Prostate gland (tissue), 2 donors: ENCODE measurements around the gene ICA1. TPM values are rescaled to one million over a fixed set of nuclear protein-coding genes. Genes with fewer than 3 reads are reported as not detected.
"Not testable (repeated sequence)": the region's sequence is repeated elsewhere in the genome, so short reads cannot be mapped to it uniquely, and the experiment has no call there.

ENCODE experiments used
- DNase-seq: peaks from one replicate; pipeline ENCODE4 v3.0.0-alpha.2; 2019; ENCODE audit warnings: low spot score
- H3K27ac ChIP-seq, 2 donors: fragments of 200-600 bp; sonication (generic); 2 replicates each; pipeline ENCODE4 v1.5.1; 2017 to 2019
- H3K27me3 ChIP-seq: fragments of 200-600 bp; sonication (generic); replicated peaks from 2 replicates; pipeline ENCODE4 v1.5.1; 2019; ENCODE audit not compliant: insufficient read depth
- H3K36me3 ChIP-seq, 2 donors: fragments of 200-600 bp; sonication (generic); 1 replicate in 1 of 2; 2 replicates in 1 of 2; pipeline versions ENCODE4 v1.5.1 to v1.8.1; 2017 to 2019
- H3K4me1 ChIP-seq: fragments of 200-600 bp; sonication (generic); replicated peaks from 2 replicates; pipeline ENCODE4 v1.5.1; 2019
- H3K4me3 ChIP-seq, 2 donors: fragments of 200-600 bp; sonication (generic); 2 replicates each; pipeline ENCODE4 v1.5.1; 2017 to 2019
- H3K9me3 ChIP-seq: fragments of 200-600 bp; sonication (generic); 2 replicates; pipeline ENCODE4 v1.5.1; 2017
- CTCF ChIP-seq, 4 experiments: fragments of 200-600 bp in 2 of 4; fragments of 450-650 bp in 2 of 4; sonication (generic) in 2 of 4; IDR thresholded peaks; 1 replicate in 3 of 4; 2 replicates in 1 of 4; pipeline ENCODE4 v1.5.1; 2016 to 2019; ENCODE audit warnings: antibody characterized with exemption in 4 of 4, mild to moderate bottlenecking in 2 of 4, moderate library complexity in 2 of 4
- POLR2A ChIP-seq: fragments of 450-650 bp; IDR thresholded peaks from one replicate; pipeline ENCODE4 v1.6.1; 2016; ENCODE audit warnings: antibody characterized with exemption, mild to moderate bottlenecking
- POLR2AphosphoS5 ChIP-seq: sonication (generic); formaldehyde crosslinking; IDR thresholded peaks from one replicate; pipeline ENCODE4 v1.6.1; 2017; ENCODE audit warnings: antibody characterized with exemption
- WGBS: methylation state at CpG from one replicate; pipeline ENCODE4 v1.1.5; 2018; 5-methylcytosine and 5-hydroxymethylcytosine counted together
- intact Hi-C: fragments of 100-400 bp; cut with DNase I; formaldehyde crosslinking; loops from one replicate; pipeline ENCODE4 v1.14.2; 2022
- total RNA-seq, 2 donors: library from RNA; depleted of rRNA; stranded (reverse); fragments of >200 nt; gene quantifications; one replicate each; pipeline ENCODE4 v1.1.0, GENCODE V29; 2016

The ICA1 gene
- total RNA-seq, 2 donors from 2014 or later: 49.1 to 51.0 TPM

- intact Hi-C loops: no loop called here
- WGBS: 98% methylated on average over 8 of the region's 16 CpGs
- no peak for DNase-seq
- TF ChIP-seq POLR2A (no peak), CTCF (IDR thresholded peaks at IDR 0.05) (no peak), POLR2AphosphoS5 (no peak)
- no peak overlapping the region for H3K4me3 ChIP-seq
- H3K27me3 ChIP-seq: no peaks in the 10 kb centered on the region
- H3K9me3 ChIP-seq: no peaks in the 10 kb centered on the region
- H3K36me3 ChIP-seq: no peaks in the 10 kb centered on the region
- H3K4me1 ChIP-seq: no peaks in the 10 kb centered on the region
- H3K27ac ChIP-seq: no peak overlapping the region
Measured at GRCh38 chr7:8303904-8304528, 42.0 kb upstream of the ICA1 start.

- H3K27me3 ChIP-seq, DNase-seq, H3K36me3 ChIP-seq, intact Hi-C loops, H3K4me1 ChIP-seq, H3K27ac ChIP-seq, H3K9me3 ChIP-seq, H3K4me3 ChIP-seq: not testable (repeated sequence)
- WGBS: 98% methylated on average over 7 of the region's 7 CpGs
Measured at GRCh38 chr7:8297023-8297422, 35.1 kb upstream of the ICA1 start.

GRCh38 chr7:8296362-8296659, 34.3 kb upstream of the ICA1 start:
- Histone ChIP-seq H3K27me3 (no peaks in the 10 kb centered on the region), H3K27ac (no peak overlapping the region), H3K9me3 (no peaks in the 10 kb centered on the region), H3K4me3 (no peak overlapping the region), H3K36me3 (no peaks in the 10 kb centered on the region), H3K4me1 (no peaks in the 10 kb centered on the region)
- 88% methylated on average over 1 of the region's 1 CpG for WGBS
- TF ChIP-seq POLR2AphosphoS5: no peak
- no peak for TF ChIP-seq POLR2A
- TF ChIP-seq CTCF (IDR thresholded peaks at IDR 0.05): no peak
- no peak for DNase-seq
- intact Hi-C loops: no loop called here

GRCh38 chr7:8295638-8296361, 33.8 kb upstream of the ICA1 start:
- Histone ChIP-seq H3K27me3 (no peaks in the 10 kb centered on the region), H3K9me3 (no peaks in the 10 kb centered on the region), H3K4me3 (no peak overlapping the region), H3K36me3 (no peaks in the 10 kb centered on the region), H3K4me1 (no peaks in the 10 kb centered on the region), H3K27ac (no peak overlapping the region)
- intact Hi-C loops: no loop called here
- TF ChIP-seq POLR2AphosphoS5 (peak; percentile 62), CTCF (IDR thresholded peaks at IDR 0.05) (peak; percentile 18 to 86 (median 80)), POLR2A (no peak)
- WGBS: 31% methylated on average over 6 of the region's 6 CpGs
- peak; percentile 72 for DNase-seq

- Histone ChIP-seq H3K9me3 (no peaks in the 10 kb centered on the region), H3K4me1 (no peaks in the 10 kb centered on the region), H3K27ac (no peak overlapping the region), H3K27me3 (no peaks in the 10 kb centered on the region), H3K36me3 (no peaks in the 10 kb centered on the region), H3K4me3 (no peak overlapping the region)
- TF ChIP-seq CTCF (IDR thresholded peaks at IDR 0.05) (no peak), POLR2AphosphoS5 (no peak), POLR2A (no peak)
- intact Hi-C loops: no loop called here
- WGBS: 86% methylated on average over 3 of the region's 3 CpGs
- no peak for DNase-seq
Measured at GRCh38 chr7:8291397-8292141, 29.6 kb upstream of the ICA1 start.
